ENCODE results near the gene HARS2.

DNA sequence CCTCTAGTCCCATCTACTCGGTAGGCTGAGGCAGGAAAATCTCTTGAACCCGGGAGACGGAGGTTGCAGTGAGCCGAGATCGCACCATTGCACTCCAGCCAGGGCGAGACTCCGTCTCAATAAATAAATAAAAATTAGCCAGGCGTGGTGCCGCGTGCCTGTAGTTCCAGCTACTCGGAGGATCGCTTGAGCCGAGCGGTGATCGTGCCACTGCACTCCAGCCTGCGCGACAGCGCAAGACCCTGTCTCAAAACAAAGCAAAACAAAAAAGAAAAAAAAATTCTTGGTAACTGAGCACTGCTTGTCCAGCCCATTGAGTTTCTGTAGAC is 27.3 kb upstream of the HARS2 start:
- TF ChIP-seq, protein P1, sequence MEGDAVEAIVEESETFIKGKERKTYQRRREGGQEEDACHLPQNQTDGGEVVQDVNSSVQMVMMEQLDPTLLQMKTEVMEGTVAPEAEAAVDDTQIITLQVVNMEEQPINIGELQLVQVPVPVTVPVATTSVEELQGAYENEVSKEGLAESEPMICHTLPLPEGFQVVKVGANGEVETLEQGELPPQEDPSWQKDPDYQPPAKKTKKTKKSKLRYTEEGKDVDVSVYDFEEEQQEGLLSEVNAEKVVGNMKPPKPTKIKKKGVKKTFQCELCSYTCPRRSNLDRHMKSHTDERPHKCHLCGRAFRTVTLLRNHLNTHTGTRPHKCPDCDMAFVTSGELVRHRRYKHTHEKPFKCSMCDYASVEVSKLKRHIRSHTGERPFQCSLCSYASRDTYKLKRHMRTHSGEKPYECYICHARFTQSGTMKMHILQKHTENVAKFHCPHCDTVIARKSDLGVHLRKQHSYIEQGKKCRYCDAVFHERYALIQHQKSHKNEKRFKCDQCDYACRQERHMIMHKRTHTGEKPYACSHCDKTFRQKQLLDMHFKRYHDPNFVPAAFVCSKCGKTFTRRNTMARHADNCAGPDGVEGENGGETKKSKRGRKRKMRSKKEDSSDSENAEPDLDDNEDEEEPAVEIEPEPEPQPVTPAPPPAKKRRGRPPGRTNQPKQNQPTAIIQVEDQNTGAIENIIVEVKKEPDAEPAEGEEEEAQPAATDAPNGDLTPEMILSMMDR (IDR thresholded peaks at IDR 0.05) = no peak
- no peak for TF ChIP-seq RAD21 (conservative IDR thresholded peaks at IDR 0.05 in 1 of 2, IDR thresholded peaks at IDR 0.05 in 1 of 2)
- TF ChIP-seq EP300 (IDR thresholded peaks at IDR 0.05) = no peak
- no peak for TF ChIP-seq FOSB (CRISPR knock-in tag; IDR thresholded peaks at IDR 0.05)
- no peak for TF ChIP-seq ZFP36 (IDR thresholded peaks at IDR 0.05; ENCODE audit: borderline replicate concordance, partially characterized antibody)
- no peak for TF ChIP-seq CBX2 (IDR thresholded peaks at IDR 0.05; ENCODE audit: borderline replicate concordance, low read depth)
- TF ChIP-seq CHD2 (IDR thresholded peaks at IDR 0.05; ENCODE audit: low read length, partially characterized antibody) = no peak
- TF ChIP-seq, protein P2, sequence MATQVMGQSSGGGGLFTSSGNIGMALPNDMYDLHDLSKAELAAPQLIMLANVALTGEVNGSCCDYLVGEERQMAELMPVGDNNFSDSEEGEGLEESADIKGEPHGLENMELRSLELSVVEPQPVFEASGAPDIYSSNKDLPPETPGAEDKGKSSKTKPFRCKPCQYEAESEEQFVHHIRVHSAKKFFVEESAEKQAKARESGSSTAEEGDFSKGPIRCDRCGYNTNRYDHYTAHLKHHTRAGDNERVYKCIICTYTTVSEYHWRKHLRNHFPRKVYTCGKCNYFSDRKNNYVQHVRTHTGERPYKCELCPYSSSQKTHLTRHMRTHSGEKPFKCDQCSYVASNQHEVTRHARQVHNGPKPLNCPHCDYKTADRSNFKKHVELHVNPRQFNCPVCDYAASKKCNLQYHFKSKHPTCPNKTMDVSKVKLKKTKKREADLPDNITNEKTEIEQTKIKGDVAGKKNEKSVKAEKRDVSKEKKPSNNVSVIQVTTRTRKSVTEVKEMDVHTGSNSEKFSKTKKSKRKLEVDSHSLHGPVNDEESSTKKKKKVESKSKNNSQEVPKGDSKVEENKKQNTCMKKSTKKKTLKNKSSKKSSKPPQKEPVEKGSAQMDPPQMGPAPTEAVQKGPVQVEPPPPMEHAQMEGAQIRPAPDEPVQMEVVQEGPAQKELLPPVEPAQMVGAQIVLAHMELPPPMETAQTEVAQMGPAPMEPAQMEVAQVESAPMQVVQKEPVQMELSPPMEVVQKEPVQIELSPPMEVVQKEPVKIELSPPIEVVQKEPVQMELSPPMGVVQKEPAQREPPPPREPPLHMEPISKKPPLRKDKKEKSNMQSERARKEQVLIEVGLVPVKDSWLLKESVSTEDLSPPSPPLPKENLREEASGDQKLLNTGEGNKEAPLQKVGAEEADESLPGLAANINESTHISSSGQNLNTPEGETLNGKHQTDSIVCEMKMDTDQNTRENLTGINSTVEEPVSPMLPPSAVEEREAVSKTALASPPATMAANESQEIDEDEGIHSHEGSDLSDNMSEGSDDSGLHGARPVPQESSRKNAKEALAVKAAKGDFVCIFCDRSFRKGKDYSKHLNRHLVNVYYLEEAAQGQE (IDR thresholded peaks at IDR 0.05) = no peak
- no peak for TF ChIP-seq POLR2A (IDR thresholded peaks at IDR 0.05; ENCODE audit: low read length)
- TF ChIP-seq, protein P3, sequence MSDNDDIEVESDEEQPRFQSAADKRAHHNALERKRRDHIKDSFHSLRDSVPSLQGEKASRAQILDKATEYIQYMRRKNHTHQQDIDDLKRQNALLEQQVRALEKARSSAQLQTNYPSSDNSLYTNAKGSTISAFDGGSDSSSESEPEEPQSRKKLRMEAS (IDR thresholded peaks at IDR 0.05) = no peak
- TF ChIP-seq POLR2AphosphoS2 (conservative IDR thresholded peaks at IDR 0.05; ENCODE audit: low read length) = no peak

Measured in A549 (cell line).